H1 (cell line): Measurements from ENCODE around the gene RBM42. TPM values are rescaled to one million over a fixed set of nuclear protein-coding genes. Genes with fewer than 3 reads are reported as not detected.

Experiments
- CTCF ChIA-PET: fragments of 300-600 bp; sonication (Branson Sonifier 250); formaldehyde crosslinking; loops from one replicate; lab custom pipeline; 2021; ENCODE audit not compliant: partially characterized antibody; lab: Charles Lee
- POLR2A ChIA-PET: fragments of 300-600 bp; sonication (Branson Sonifier 250); formaldehyde crosslinking; loops from one replicate; lab custom pipeline; 2021; ENCODE audit warnings: inconsistent platforms; ENCODE audit not compliant: partially characterized antibody; lab: Charles Lee
- DNase-seq, 2 experiments: peaks; one replicate each; pipeline versions ENCODE4 v3.0.0 to v3.0.0-alpha.2; 2010 to 2022; ENCODE audit warnings: low spot score in 2 of 2, low read depth in 1 of 2, mixed read lengths in 1 of 2
- FAIRE-seq: peaks from 2 replicates; lab custom pipeline; 2011; peaks lifted over from hg19 to GRCh38; lab: Jason Lieb, UNC
- H2AFZ ChIP-seq: 2 replicates; pipeline ENCODE4 v1.8.1; 2012; ENCODE audit warnings: low read length, inconsistent platforms
- H2AK5ac ChIP-seq: 2 replicates; pipeline ENCODE4 v1.6.1; 2013; ENCODE audit warnings: low read depth, low read length
- H2BK120ac ChIP-seq: replicated peaks from 2 replicates; pipeline ENCODE3; 2013; ENCODE audit warnings: low read depth, low read length, inconsistent platforms
- H2BK12ac ChIP-seq: 2 replicates; pipeline ENCODE4 v1.6.1; 2013; ENCODE audit warnings: low read depth, low read length
- H2BK15ac ChIP-seq: 2 replicates; pipeline ENCODE4 v1.6.1; 2013; ENCODE audit warnings: low read length
- H2BK20ac ChIP-seq: 2 replicates; pipeline ENCODE4 v1.6.1; 2013; ENCODE audit warnings: low read length
- H2BK5ac ChIP-seq: 2 replicates; pipeline ENCODE4 v1.6.1; 2013; ENCODE audit warnings: low read depth, low read length
- H3K14ac ChIP-seq: 2 replicates; pipeline ENCODE4 v1.6.1; 2013; ENCODE audit warnings: inconsistent platforms; ENCODE audit not compliant: insufficient read length
- H3K18ac ChIP-seq: 2 replicates; pipeline ENCODE4 v1.6.1; 2013; ENCODE audit warnings: low read length; ENCODE audit errors: extremely low read depth
- H3K23ac ChIP-seq: 2 replicates; pipeline ENCODE4 v1.6.1; 2013; ENCODE audit warnings: inconsistent platforms; ENCODE audit not compliant: insufficient read length
- H3K23me2 ChIP-seq: 2 replicates; pipeline ENCODE4 v1.6.1; 2013; ENCODE audit warnings: low read depth, low read length
- H3K27ac ChIP-seq: 2 replicates; pipeline ENCODE4 v1.6.1; 2011; ENCODE audit warnings: low read depth, low read length, inconsistent platforms
- H3K27me3 ChIP-seq, 4 experiments: replicated peaks in 1 of 4; 1 replicate in 1 of 4; 2 replicates in 3 of 4; pipeline versions ENCODE4 v1.6.1 to v1.8.1; 2011 to 2013; ENCODE audit warnings: low read length in 3 of 4, mild to moderate bottlenecking in 3 of 4, inconsistent platforms in 2 of 4, mixed read lengths in 2 of 4, moderate library complexity in 1 of 4; ENCODE audit not compliant: control insufficient read depth in 3 of 4, insufficient read depth in 3 of 4; ENCODE audit errors: extremely low read depth in 1 of 4
- H3K36me3 ChIP-seq, 4 experiments: 2 replicates each; pipeline versions ENCODE4 v1.6.1 to v1.8.1; 2011 to 2013; ENCODE audit warnings: mild to moderate bottlenecking in 4 of 4, low read length in 3 of 4, moderate library complexity in 2 of 4, control low read depth in 1 of 4, inconsistent platforms in 1 of 4; ENCODE audit not compliant: insufficient read depth in 4 of 4, control insufficient read depth in 2 of 4
- H3K4ac ChIP-seq: replicated peaks from 2 replicates; pipeline ENCODE3; 2013; ENCODE audit warnings: low read length, low read depth, mixed read lengths, inconsistent platforms; ENCODE audit not compliant: insufficient read length
- H3K4me1 ChIP-seq, 4 experiments: replicated peaks in 1 of 4; 1 replicate in 1 of 4; 2 replicates in 3 of 4; pipeline versions ENCODE4 v1.6.1 to v1.8.1; 2011 to 2013; ENCODE audit warnings: low read length in 3 of 4, inconsistent platforms in 2 of 4, mixed read lengths in 1 of 4; ENCODE audit not compliant: insufficient read depth in 4 of 4, control insufficient read depth in 3 of 4
- H3K4me2 ChIP-seq, 2 experiments: 2 replicates each; pipeline versions ENCODE4 v1.6.1 to v1.8.1; 2011 to 2013; ENCODE audit warnings: low read depth in 2 of 2, low read length in 2 of 2, control low read depth in 1 of 2, inconsistent platforms in 1 of 2, mild to moderate bottlenecking in 1 of 2; ENCODE audit not compliant: insufficient read depth in 1 of 2
- H3K4me3 ChIP-seq, 4 experiments: fragments of 200-600, 300-600 bp in 1 of 4; sonication (generic), shearing (Covaris generic), sonication (Bioruptor Twin) in 1 of 4; 2 replicates each; pipeline versions ENCODE4 v1.5.1 to v1.8.1; 2011 to 2016; ENCODE audit warnings: low read length in 4 of 4, low read depth in 3 of 4, control low read depth in 2 of 4, inconsistent platforms in 2 of 4, mild to moderate bottlenecking in 2 of 4, mixed read lengths in 1 of 4, moderate library complexity in 1 of 4; ENCODE audit not compliant: insufficient read depth in 2 of 4; ENCODE audit errors: extremely low read depth in 1 of 4
- H3K56ac ChIP-seq: replicated peaks from 2 replicates; pipeline ENCODE3; 2013; ENCODE audit warnings: low read depth, mild to moderate bottlenecking, mixed read lengths, low read length, inconsistent platforms; ENCODE audit not compliant: insufficient read length
- H3K79me1 ChIP-seq: 2 replicates; pipeline ENCODE4 v1.6.1; 2013; ENCODE audit warnings: low read depth, low read length, control low read depth
- H3K79me2 ChIP-seq, 2 experiments: 2 replicates each; pipeline versions ENCODE4 v1.6.1 to v1.8.1; 2012 to 2013; ENCODE audit warnings: low read length in 2 of 2, mild to moderate bottlenecking in 2 of 2, inconsistent platforms in 1 of 2; ENCODE audit not compliant: insufficient read depth in 2 of 2, control insufficient read depth in 1 of 2
- H3K9ac ChIP-seq, 4 experiments: replicated peaks in 1 of 4; 1 replicate in 1 of 4; 2 replicates in 3 of 4; pipeline versions ENCODE4 v1.6.1 to v1.8.1; 2011 to 2013; ENCODE audit warnings: low read depth in 3 of 4, low read length in 3 of 4, control low read depth in 2 of 4, mild to moderate bottlenecking in 2 of 4, moderate library complexity in 2 of 4, inconsistent platforms in 1 of 4; ENCODE audit errors: extremely low read depth in 1 of 4
- H3K9me3 ChIP-seq, 2 experiments: 2 replicates each; pipeline versions ENCODE4 v1.6.1 to v1.8.1; 2012 to 2013; ENCODE audit warnings: mild to moderate bottlenecking in 2 of 2, moderate library complexity in 2 of 2, control low read depth in 1 of 2, inconsistent platforms in 1 of 2, low read depth in 1 of 2, low read length in 1 of 2, mixed read lengths in 1 of 2; ENCODE audit not compliant: insufficient read depth in 2 of 2
- H4K20me1 ChIP-seq, 2 experiments: replicated peaks in 1 of 2; 2 replicates each; pipeline versions ENCODE3 to v1.8.1; 2011 to 2013; ENCODE audit warnings: inconsistent platforms in 2 of 2, low read length in 2 of 2, mild to moderate bottlenecking in 1 of 2; ENCODE audit not compliant: insufficient read depth in 2 of 2, control insufficient read depth in 1 of 2
- H4K5ac ChIP-seq: 2 replicates; pipeline ENCODE4 v1.6.1; 2013; ENCODE audit warnings: low read length, low read depth, mixed read lengths, inconsistent platforms; ENCODE audit not compliant: insufficient read length
- H4K8ac ChIP-seq: 2 replicates; pipeline ENCODE4 v1.8.0; 2013; ENCODE audit warnings: mild to moderate bottlenecking, moderate library complexity, low read length, inconsistent platforms; ENCODE audit not compliant: insufficient read depth; ENCODE audit errors: extremely low read depth
- H4K91ac ChIP-seq: replicated peaks from 2 replicates; pipeline ENCODE3; 2013; ENCODE audit warnings: low read length, mixed read lengths, inconsistent platforms; ENCODE audit not compliant: insufficient read length
- CHD2 ChIP-seq: IDR thresholded peaks from 2 replicates; pipeline ENCODE4 v1.6.1; 2012; ENCODE audit warnings: low read length, improper control_type of control experiment
- RBBP5 ChIP-seq: IDR thresholded peaks from 2 replicates; pipeline ENCODE4 v1.7.1; 2012; ENCODE audit warnings: low read depth, mild to moderate bottlenecking, inconsistent platforms, low read length, moderate library complexity, borderline replicate concordance
- SIRT6 ChIP-seq: IDR thresholded peaks from one replicate; pipeline ENCODE4 v1.7.1; 2012; ENCODE audit warnings: low read length, inconsistent platforms
- WGBS, 2 experiments: shearing (Covaris generic) in 1 of 2; methylation state at CpG; one replicate each; pipeline versions ENCODE4 v1.1.6 to v1.1.7; 2013 to 2015; ENCODE audit warnings: low lambda C conversion rate in 2 of 2, mixed read lengths in 2 of 2, inconsistent platforms in 1 of 2, low coverage in 1 of 2, missing lambda C conversion rate in 1 of 2; ENCODE audit not compliant: insufficient replicate concordance in 2 of 2, insufficient coverage in 1 of 2, insufficient read length in 1 of 2; ENCODE audit errors: extremely low coverage in 1 of 2, missing lambda C conversion rate in 1 of 2; 5-methylcytosine and 5-hydroxymethylcytosine counted together
- polyA plus RNA-seq, 7 experiments: library from polyadenylated mRNA; depleted of rRNA in 3 of 7; stranded (reverse) in 5 of 7; unstranded in 2 of 7; fragments of >200 nt in 5 of 7; fragments of 200-250 nt in 2 of 7; gene quantifications; 1 replicate in 5 of 7; 2 replicates in 1 of 7; 4 replicates in 1 of 7; pipeline versions ENCODE4 v1.2.1 to v1.2.3, GENCODE V29; 2011 to 2013; ENCODE audit warnings: missing spikeins in 2 of 7, mixed read lengths in 2 of 7
- total RNA-seq: library from RNA; stranded (reverse); fragmentation: NEBNext Ultra II Directional; extraction: Animal tissue kit (Norgen Biotek cat#: 25700); gene quantifications from 2 replicates; pipeline ENCODE4 v1.2.1, GENCODE V29; 2021
- TF ChIP-seq, protein P1 (sequence below): IDR thresholded peaks from 2 replicates; pipeline ENCODE4 v1.6.1; 2011; ENCODE audit warnings: low read length, improper control_type of control experiment

Gene RBM42
- total and polyA plus RNA-seq, 2 of the 8 experiments (the other 6 are each of a cell fraction or from before 2014, with no cell fraction given) = 59.8 to 80.8 TPM

DNA sequence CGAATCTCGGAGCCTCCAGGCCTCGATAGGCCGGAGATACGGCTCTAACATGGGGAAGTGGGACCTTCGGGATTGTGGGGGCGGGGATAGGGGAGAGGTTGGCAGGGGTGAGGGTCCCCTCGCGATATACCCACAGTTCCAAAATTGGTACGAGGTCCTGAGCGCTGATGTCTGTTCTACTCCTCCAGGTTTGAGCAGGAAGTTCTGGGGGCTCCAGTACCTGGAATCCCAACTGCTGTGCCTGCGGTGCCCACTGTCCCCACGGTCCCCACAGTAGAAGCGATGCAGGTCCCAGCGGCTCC is 447 bp downstream of the RBM42 start:
- Histone ChIP-seq H3K9me3 (no peaks in the 10 kb centered on the region), H3K18ac (no peak overlapping the region), H2BK120ac (no peak overlapping the region), H3K23me2 (peaks cover 10% of the 10 kb centered on the region), H3K4me2 (peak overlapping the region; percentile 85 to 99), H3K79me2 (peaks cover 0 to 6% of the 10 kb centered on the region in 2 experiments; a peak in 1 of 4 replicates), H3K56ac (no peak overlapping the region), H4K8ac (peak overlapping the region; percentile 77; the same call in 1 of the 2 replicates), H2AFZ (no peak overlapping the region), H3K14ac (no peak overlapping the region), H2BK12ac (no peak overlapping the region), H4K20me1 (peaks cover 0 to 4% of the 10 kb centered on the region in 2 experiments), H3K23ac (no peak overlapping the region), H3K27ac (peak overlapping the region; percentile 44), H3K9ac (peak overlapping the region; percentile 69 to 82 (median 72)), H3K4me3 (peak overlapping the region; percentile 66 to 95 (median 83)), H4K91ac (no peak overlapping the region), H2BK20ac (no peak overlapping the region), H3K36me3 (peaks cover 12 to 34% (median 24%) of the 10 kb centered on the region in 4 experiments), H3K27me3 (no peaks in the 10 kb centered on the region), H3K4ac (no peak overlapping the region), H4K5ac (no peak overlapping the region), H2BK5ac (no peak overlapping the region), H2AK5ac (no peak overlapping the region), H2BK15ac (no peak overlapping the region), H3K79me1 (no peaks in the 10 kb centered on the region; the same call in 1 of the 2 replicates), H3K4me1 (peaks cover 0 to 4% (median 3%) of the 10 kb centered on the region in 4 experiments; a peak in 2 of 7 replicates)
- DNase-seq (no peak), FAIRE-seq (no peak)
- 16% methylated on average over 13 of the region's 15 CpGs; no CpG with 5 or more reads in 1 of the 2 experiments for WGBS, 2 experiments
- TF ChIP-seq SIRT6 (no peak), CHD2 (no peak), RBBP5 (no peak)
- TF ChIP-seq, protein P1, sequence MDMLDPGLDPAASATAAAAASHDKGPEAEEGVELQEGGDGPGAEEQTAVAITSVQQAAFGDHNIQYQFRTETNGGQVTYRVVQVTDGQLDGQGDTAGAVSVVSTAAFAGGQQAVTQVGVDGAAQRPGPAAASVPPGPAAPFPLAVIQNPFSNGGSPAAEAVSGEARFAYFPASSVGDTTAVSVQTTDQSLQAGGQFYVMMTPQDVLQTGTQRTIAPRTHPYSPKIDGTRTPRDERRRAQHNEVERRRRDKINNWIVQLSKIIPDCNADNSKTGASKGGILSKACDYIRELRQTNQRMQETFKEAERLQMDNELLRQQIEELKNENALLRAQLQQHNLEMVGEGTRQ = no peak
- CTCF ChIA-PET = interaction anchor here (1.3 to 1.7 kb wide), 2 partner anchors 14 to 74 kb away, joined by 3 to 4 read pairs; no protein-coding TSS in a partner anchor
- POLR2A ChIA-PET = interaction anchor here (0.9 to 1.3 kb wide), 3 partner anchors 9 to 120 kb away, joined by 3 to 8 read pairs (median 4); no protein-coding TSS in a partner anchor
